HG02981 (cell line): ENCODE measurements around the gene SUSD2.
"Not testable (repeated sequence)": the region's sequence is repeated elsewhere in the genome, so short reads cannot be mapped to it uniquely, and the experiment has no call there.

ENCODE experiments used
- ATAC-seq: cut with Tn5 transposase; IDR thresholded peaks from one replicate; pipeline ENCODE4 v1.9.1; 2021; ENCODE audit warnings: mild to moderate bottlenecking, moderate library complexity; ENCODE audit not compliant: unreplicated experiment

SUSD2 gene

DNA sequence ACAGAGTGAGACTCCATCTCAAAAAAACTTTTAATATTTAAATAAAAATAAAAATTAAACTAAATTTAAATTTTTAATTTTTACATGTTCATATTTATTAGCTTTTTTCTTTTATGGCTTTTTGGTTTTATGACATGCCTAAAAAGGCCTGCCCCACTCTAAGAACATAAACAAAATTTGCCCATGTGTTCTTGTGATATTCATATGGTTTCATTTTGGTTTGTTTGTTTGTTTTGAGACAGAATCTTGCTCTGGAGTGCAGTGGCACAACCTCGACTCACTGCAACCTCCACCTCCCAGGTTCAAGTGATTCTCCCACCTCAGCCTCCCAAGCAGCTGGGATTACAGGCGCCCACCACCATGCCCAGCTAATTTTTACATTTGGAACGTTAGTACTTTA is 27.7 kb downstream of the SUSD2 start:
- no peak for ATAC-seq

- no peak for ATAC-seq
These were observed 28.4 kb downstream of the SUSD2 start for GRCh38 chr22:24209687-24210086.

GRCh38 chr22:24210409-24210808 is 29.1 kb downstream of the SUSD2 start:
- not testable (repeated sequence) for ATAC-seq

- ATAC-seq, result not testable (repeated sequence)
These were observed 30.4 kb downstream of the SUSD2 start for GRCh38 chr22:24211716-24212115.

DNA sequence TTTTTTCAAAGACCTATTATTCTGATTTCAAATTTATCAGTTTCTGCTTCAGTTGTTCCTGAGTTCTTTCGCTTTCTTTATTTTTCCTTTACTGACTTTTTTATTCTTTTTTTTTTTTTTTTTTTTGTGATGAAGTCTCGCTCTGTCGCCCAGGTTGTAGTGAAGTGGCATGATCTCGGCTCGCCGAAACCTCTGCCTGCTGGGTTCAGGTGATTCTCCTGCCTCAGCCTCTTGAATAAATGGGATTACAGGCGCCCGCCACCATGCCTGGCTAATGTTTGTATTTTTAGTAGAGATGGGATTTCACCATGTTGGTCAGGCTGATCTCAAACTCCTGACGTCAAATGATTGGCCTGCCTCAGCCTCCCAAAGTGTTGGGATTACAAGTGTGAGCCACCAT is 31.8 kb downstream of the SUSD2 start:
- not testable (repeated sequence) for ATAC-seq

GRCh38 chr22:24214467-24215285 is 33.4 kb downstream of the SUSD2 start:
- no peak for ATAC-seq

DNA sequence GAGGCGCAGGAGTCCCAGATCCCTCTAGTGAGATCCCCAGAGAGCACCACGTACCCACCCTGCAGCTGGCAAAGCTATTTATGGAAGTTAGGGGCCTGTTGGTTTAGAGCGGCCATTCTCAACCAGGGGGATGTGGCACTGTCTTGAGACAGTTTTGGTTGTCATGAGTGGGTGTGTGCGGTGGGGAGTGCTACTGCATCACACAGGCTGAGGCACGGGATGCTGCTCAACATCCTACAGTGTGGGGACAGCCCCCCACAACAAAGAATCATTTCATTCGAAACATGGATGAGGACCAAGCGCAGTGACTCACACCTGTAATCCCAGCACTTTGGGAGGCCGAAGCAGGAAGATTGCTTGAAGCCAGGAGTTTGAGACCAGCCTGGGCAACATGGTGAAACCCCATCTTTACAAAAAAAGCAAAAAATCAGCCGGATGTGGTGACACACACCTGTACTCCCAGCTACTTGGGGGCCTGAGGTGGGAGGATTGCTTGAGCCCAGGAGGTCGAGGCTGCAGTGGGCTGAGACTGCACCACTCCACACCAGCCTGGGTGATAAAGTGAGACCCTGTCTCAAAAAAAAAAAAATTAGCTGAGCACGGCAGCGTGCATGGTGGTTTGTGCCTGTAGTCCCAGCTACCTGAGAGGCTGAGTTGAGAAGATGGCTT is 35.4 kb downstream of the SUSD2 start:
- ATAC-seq, result no peak

- ATAC-seq, result no peak
These were observed 36.1 kb downstream of the SUSD2 start for GRCh38 chr22:24217384-24217783.

- ATAC-seq, result no peak
These were observed 38.5 kb downstream of the SUSD2 start for GRCh38 chr22:24219750-24220149.

DNA sequence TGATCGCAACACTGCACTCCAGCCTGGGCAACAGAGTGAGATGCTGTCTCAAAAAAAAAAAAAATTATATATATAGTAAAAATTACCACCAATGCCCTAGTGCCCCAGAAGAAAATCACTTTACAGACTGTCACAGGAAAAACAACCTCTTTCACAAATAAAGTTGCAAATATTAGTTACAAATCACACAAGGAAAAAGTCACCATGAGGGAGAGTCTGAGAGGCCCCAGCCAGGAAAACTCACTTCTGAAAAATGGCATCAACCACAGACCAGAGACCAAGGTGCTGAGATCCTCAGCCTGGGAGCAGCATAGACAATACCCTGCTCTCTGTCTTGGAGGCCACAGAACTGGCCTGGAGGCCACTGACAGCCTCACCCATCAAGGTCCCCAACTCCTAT is 43.2 kb downstream of the SUSD2 start:
- no peak for ATAC-seq

- no peak for ATAC-seq
These were observed 43.8 kb downstream of the SUSD2 start for GRCh38 chr22:24225044-24225601.

GRCh38 chr22:24225951-24226350 is 44.7 kb downstream of the SUSD2 start:
- ATAC-seq, result no peak

- no peak for ATAC-seq
These were observed 49.8 kb downstream of the SUSD2 start for GRCh38 chr22:24230911-24231656.

DNA sequence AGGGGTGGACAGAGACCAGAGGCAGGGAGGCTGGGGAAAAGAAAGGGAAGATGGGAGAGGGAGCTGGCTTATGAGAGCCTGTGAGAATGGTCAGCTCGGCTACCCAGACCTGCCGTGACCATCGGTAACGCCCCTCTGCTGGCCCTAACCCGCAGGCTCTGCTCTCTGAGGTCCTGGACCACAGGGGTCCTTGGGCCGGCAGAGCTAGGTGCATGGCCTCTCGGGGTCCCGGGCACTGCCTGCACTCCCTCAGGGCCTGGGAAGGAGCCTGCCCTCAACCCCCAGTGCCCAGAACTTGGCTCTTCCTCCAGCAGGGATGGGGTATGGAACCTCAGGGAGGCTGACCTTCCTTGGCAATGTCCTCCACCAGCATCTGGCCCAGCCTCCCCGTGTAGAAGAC is 50.4 kb downstream of the SUSD2 start:
- no peak for ATAC-seq

GRCh38 chr22:24232124-24232523 is 50.8 kb downstream of the SUSD2 start:
- ATAC-seq, result no peak

DNA sequence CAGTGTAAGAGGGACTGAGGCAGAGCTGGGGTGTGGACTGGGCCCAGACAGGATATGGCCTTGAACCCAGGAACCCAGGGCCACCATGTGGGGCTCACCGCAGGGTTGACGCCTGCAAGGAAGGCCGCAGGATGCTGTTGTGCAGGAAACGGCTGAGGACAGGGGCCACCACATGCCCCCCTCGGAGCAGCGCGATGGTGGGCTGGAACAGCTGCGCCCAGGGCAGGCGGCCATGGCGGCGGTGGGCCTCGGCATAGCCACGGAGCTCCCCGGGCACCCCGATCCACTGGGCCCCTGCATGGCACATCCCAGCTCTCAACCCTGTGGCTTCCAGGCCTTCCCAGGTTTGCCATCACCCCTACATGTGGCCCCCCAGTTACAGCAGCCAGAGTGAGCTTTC is 51.4 kb downstream of the SUSD2 start:
- no peak for ATAC-seq

- no peak for ATAC-seq
These were observed 51.9 kb downstream of the SUSD2 start for GRCh38 chr22:24233235-24233634.

DNA sequence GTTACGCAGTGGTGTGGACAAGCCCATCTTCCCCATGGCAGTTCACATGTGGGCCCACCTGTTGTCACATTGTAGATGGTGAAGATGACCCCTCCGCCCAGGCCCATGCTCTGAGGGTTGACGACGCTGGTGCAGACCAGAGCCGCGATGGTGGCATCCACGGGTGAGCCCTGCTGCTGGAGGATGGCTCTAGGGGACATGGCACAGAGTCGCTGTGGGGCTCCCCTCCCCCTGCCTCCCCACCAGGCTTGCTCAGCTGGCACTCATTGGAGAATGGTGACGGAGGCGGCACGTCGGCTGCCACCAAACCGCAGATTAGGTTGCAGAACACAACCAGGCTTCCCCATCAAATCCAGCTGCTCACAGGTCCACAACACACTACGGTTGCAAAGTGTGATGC is 52.5 kb downstream of the SUSD2 start:
- ATAC-seq, result no peak

- no peak for ATAC-seq
These were observed 54.0 kb downstream of the SUSD2 start for GRCh38 chr22:24235315-24235714.

- no peak for ATAC-seq
These were observed 55.4 kb downstream of the SUSD2 start for GRCh38 chr22:24236656-24237055.

DNA sequence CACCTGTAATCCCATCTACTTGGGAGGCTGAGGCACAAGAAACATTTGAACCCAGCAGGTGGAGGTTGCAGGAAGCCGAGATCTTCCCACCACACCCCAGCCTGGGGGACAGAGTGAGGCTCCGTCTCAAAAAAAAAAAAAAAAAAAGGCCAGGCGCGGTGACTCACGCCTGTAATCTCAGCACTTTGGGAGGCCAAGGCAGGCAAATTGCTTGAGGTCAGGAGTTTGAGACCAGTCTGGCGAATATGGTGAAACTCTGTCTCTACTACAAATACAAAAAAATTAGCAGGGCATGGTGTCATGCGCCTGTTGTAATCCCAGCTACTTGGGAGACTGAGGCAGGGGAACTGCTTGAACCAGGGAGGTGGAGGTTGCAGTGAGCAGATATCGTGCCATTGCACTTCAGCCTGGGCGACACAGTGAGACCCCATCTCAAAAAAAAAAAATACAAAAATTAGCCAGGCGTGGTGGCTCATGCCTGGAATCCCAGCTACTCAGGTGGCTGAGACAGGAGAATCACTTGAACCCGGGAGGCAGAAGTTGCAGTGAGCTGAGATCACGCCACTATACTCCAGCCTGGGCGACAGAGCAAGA is 56.9 kb downstream of the SUSD2 start:
- not testable (repeated sequence) for ATAC-seq
